Aorta (tissue), 5 donors: ENCODE results near the gene RASAL1. TPM values are rescaled to one million over a fixed set of nuclear protein-coding genes. Genes with fewer than 3 reads are reported as not detected.

ENCODE experiments used
- ATAC-seq: fragments of 200-7000 bp; cut with Tn5 transposase; one replicate; pipeline ENCODE4 v1.9.1; 2022; ENCODE audit warnings: moderate library complexity; ENCODE audit not compliant: low FRiP score
- DNase-seq, 2 donors: peaks; one replicate each; pipeline ENCODE4 v3.0.0-alpha.2; 2020
- H3K27ac ChIP-seq, 2 donors: one replicate each; pipeline ENCODE4 v1.5.1; 2013; ENCODE audit warnings: low read length in 2 of 2, mild to moderate bottlenecking in 2 of 2, moderate library complexity in 2 of 2, control low read depth in 1 of 2, inconsistent platforms in 1 of 2, low read depth in 1 of 2
- H3K27me3 ChIP-seq, 2 donors: one replicate each; pipeline ENCODE4 v1.6.1; 2013; ENCODE audit warnings: control low read depth in 1 of 2, low read length in 1 of 2, mild to moderate bottlenecking in 1 of 2, moderate library complexity in 1 of 2; ENCODE audit not compliant: insufficient read depth in 2 of 2, control insufficient read depth in 1 of 2
- H3K36me3 ChIP-seq, 2 donors: one replicate each; pipeline ENCODE4 v1.6.1; 2013; ENCODE audit warnings: control low read depth in 1 of 2, low read length in 1 of 2, mild to moderate bottlenecking in 1 of 2; ENCODE audit not compliant: insufficient read depth in 2 of 2, control insufficient read depth in 1 of 2
- H3K4me1 ChIP-seq, 2 donors: one replicate each; pipeline ENCODE4 v1.6.1; 2013; ENCODE audit warnings: low read length in 2 of 2, control low read depth in 1 of 2, mild to moderate bottlenecking in 1 of 2, moderate library complexity in 1 of 2; ENCODE audit not compliant: insufficient read depth in 2 of 2, control insufficient read depth in 1 of 2
- H3K4me3 ChIP-seq, 2 donors: one replicate each; pipeline ENCODE4 v1.5.1; 2013; ENCODE audit warnings: low read length in 2 of 2, control low read depth in 1 of 2, mild to moderate bottlenecking in 1 of 2
- H3K9me3 ChIP-seq: one replicate; pipeline ENCODE4 v1.6.1; 2013; ENCODE audit warnings: mild to moderate bottlenecking, low read length; ENCODE audit not compliant: control insufficient read depth
- WGBS, 2 donors: extraction: QIAGEN DNeasy Blood & Tissue Kit; methylation state at CpG; one replicate each; pipeline ENCODE4 v1.1.7; 2013; 5-methylcytosine and 5-hydroxymethylcytosine counted together
- intact Hi-C, 2 donors: fragments of 100-400 bp; cut with DNase I; formaldehyde crosslinking; loops; one replicate each; pipeline versions ENCODE4 v1.14.2 to v1.15.0; 2022
- polyA plus RNA-seq, 2 donors: library from polyadenylated mRNA; stranded (reverse); fragments of 200-250 nt; gene quantifications; one replicate each; pipeline ENCODE4 v1.2.3, GENCODE V29; 2013
- total RNA-seq, 2 donors: library from RNA; stranded (reverse); fragmentation: NEBNext Ultra II Directional; extraction: Animal tissue kit (Norgen Biotek cat#: 25700); gene quantifications; one replicate each; pipeline ENCODE4 v1.2.1, GENCODE V29; 2021
- donor health status: healthy with polysubstance abuse.
- donor health status: Bipolar disorder and iron deficiency.
- donor health status: DM: no; HTN: no; CAD: no.
- donor health status: DM: no; HTN: no; CAD: no.
- donor health status: DM: yes; HTN: yes; CAD: no.

The RASAL1 gene
- total and polyA plus RNA-seq, 4 donors: not detected

- no peaks in the 10 kb centered on the region for H3K9me3 ChIP-seq
- ATAC-seq (no peak), DNase-seq (no peak)
- no peak overlapping the region for H3K27ac ChIP-seq
- H3K36me3 ChIP-seq: no peaks in the 10 kb centered on the region
- H3K4me1 ChIP-seq: no peaks in the 10 kb centered on the region
- intact Hi-C loops: no loop called here
- no peaks in the 10 kb centered on the region for H3K27me3 ChIP-seq
- 39 to 41% methylated on average over 6 of the region's 6 CpGs for WGBS, 2 donors
- H3K4me3 ChIP-seq: no peak overlapping the region
These were observed 2.5 kb downstream of the RASAL1 start for GRCh38 chr12:113133036-113133435.

GRCh38 chr12:113131556-113131955 lies 4.0 kb downstream of the RASAL1 start:
- intact Hi-C loops: no loop called here
- 71 to 73% methylated on average over 1 of the region's 1 CpG for WGBS, 2 donors
- ATAC-seq: no peak

GRCh38 chr12:113130457-113131135 lies 5.0 kb downstream of the RASAL1 start:
- 32 to 37% methylated on average over 18 of the region's 18 CpGs for WGBS, 2 donors
- Histone ChIP-seq H3K4me1 (no peaks in the 10 kb centered on the region), H3K36me3 (no peaks in the 10 kb centered on the region), H3K27me3 (no peaks in the 10 kb centered on the region), H3K27ac (no peak overlapping the region), H3K9me3 (no peaks in the 10 kb centered on the region), H3K4me3 (no peak overlapping the region)
- no peak for ATAC-seq
- no peak for DNase-seq
- intact Hi-C loops: no loop called here

More at GRCh38 chr12:113131556-113131955, 4.0 kb downstream of the RASAL1 start:
- H3K27me3 ChIP-seq: no peaks in the 10 kb centered on the region
- DNase-seq: no peak
- H3K27ac ChIP-seq: no peak overlapping the region
- H3K36me3 ChIP-seq: no peaks in the 10 kb centered on the region
- H3K4me1 ChIP-seq: no peaks in the 10 kb centered on the region
- no peak overlapping the region for H3K4me3 ChIP-seq
- no peaks in the 10 kb centered on the region for H3K9me3 ChIP-seq

- H3K4me1 ChIP-seq: no peaks in the 10 kb centered on the region
- WGBS, 2 donors: 71 to 73% methylated on average over 15 to 17 of the region's 17 CpGs
- intact Hi-C loops: no loop called here
- no peak overlapping the region for H3K4me3 ChIP-seq
- DNase-seq (no peak), ATAC-seq (no peak)
- H3K36me3 ChIP-seq: no peaks in the 10 kb centered on the region
- H3K27ac ChIP-seq: no peak overlapping the region
- H3K27me3 ChIP-seq: no peaks in the 10 kb centered on the region
- no peaks in the 10 kb centered on the region for H3K9me3 ChIP-seq
These were observed 5.7 kb downstream of the RASAL1 start for GRCh38 chr12:113129664-113130456.

- Histone ChIP-seq H3K4me3 (no peak overlapping the region), H3K9me3 (no peaks in the 10 kb centered on the region), H3K27me3 (no peaks in the 10 kb centered on the region), H3K27ac (no peak overlapping the region), H3K36me3 (no peaks in the 10 kb centered on the region), H3K4me1 (no peaks in the 10 kb centered on the region)
- WGBS, 2 donors: 48 to 56% methylated on average over 9 of the region's 9 CpGs
- ATAC-seq (no peak), DNase-seq (no peak)
- intact Hi-C loops: no loop called here
These were observed 6.5 kb downstream of the RASAL1 start for GRCh38 chr12:113128802-113129663.

- no peak for DNase-seq
- Histone ChIP-seq H3K4me3 (no peak overlapping the region), H3K27me3 (no peaks in the 10 kb centered on the region), H3K36me3 (no peaks in the 10 kb centered on the region), H3K4me1 (no peaks in the 10 kb centered on the region), H3K27ac (no peak overlapping the region), H3K9me3 (no peaks in the 10 kb centered on the region)
- intact Hi-C loops: no loop called here
- no peak for ATAC-seq
- 42 to 53% methylated on average over 15 of the region's 15 CpGs for WGBS, 2 donors
These were observed 7.8 kb downstream of the RASAL1 start for GRCh38 chr12:113127791-113128199.

GRCh38 chr12:113120670-113121370 lies 14.7 kb downstream of the RASAL1 start:
- H3K27me3 ChIP-seq: no peaks in the 10 kb centered on the region
- no peak overlapping the region for H3K27ac ChIP-seq
- H3K9me3 ChIP-seq: no peaks in the 10 kb centered on the region
- H3K36me3 ChIP-seq: no peaks in the 10 kb centered on the region
- intact Hi-C loops: no loop called here
- H3K4me1 ChIP-seq: no peaks in the 10 kb centered on the region
- no peak overlapping the region for H3K4me3 ChIP-seq
- DNase-seq: peak in 1 of 2 donors; percentile 11
- no peak for ATAC-seq
- WGBS, 2 donors: 75 to 77% methylated on average over 3 of the region's 3 CpGs

GRCh38 chr12:113119980-113120669 lies 15.4 kb downstream of the RASAL1 start:
- no peaks in the 10 kb centered on the region for H3K9me3 ChIP-seq
- intact Hi-C loops: no loop called here
- no peaks in the 10 kb centered on the region for H3K36me3 ChIP-seq
- no peak for DNase-seq
- no peak overlapping the region for H3K4me3 ChIP-seq
- no peak for ATAC-seq
- H3K27ac ChIP-seq: no peak overlapping the region
- no peaks in the 10 kb centered on the region for H3K27me3 ChIP-seq
- WGBS, 2 donors: 33 to 34% methylated on average over 4 of the region's 4 CpGs
- H3K4me1 ChIP-seq: no peaks in the 10 kb centered on the region
